K562 treated with DMSO at 1 percent for 24 hours (cell line): ENCODE measurements around the gene HK3. TPM values are rescaled to one million over a fixed set of nuclear protein-coding genes. Genes with fewer than 3 reads are reported as not detected.

ENCODE experiments used
- total RNA-seq: library from RNA; unstranded; fragments of 300-600 nt; gene quantifications from 2 replicates; pipeline ENCODE4 v1.2.3, GENCODE V29; 2022; ENCODE audit warnings: low read depth; ENCODE audit not compliant: insufficient read depth

HK3 gene
- not detected in 2 replicates for total RNA-seq

GRCh38 chr5:176899296-176899891, at the start of gene HK3:
Gene HK3, minus strand, starts transcription at chr5:176899346. Its CDS starts 3,187 bp downstream, at chr5:176896159.

Other genes starting within 250 kb of the HK3 start
- not detected in 2 replicates for gene UNC5A, start 88.8 kb downstream of the HK3 start, total RNA-seq
- 20.5 and 21.9 TPM in 2 replicates for gene UIMC1, start 107.4 kb upstream of the HK3 start, total RNA-seq
- 27.7 and 28.1 TPM in 2 replicates for gene ZNF346, start 123.3 kb upstream of the HK3 start, total RNA-seq
- 10.2 and 11.2 TPM in 2 replicates for gene FGFR4, start 187.6 kb upstream of the HK3 start, total RNA-seq
- gene NSD1, start 234.4 kb upstream of the HK3 start, total RNA-seq: 11.6 and 12.3 TPM in 2 replicates